ENCODE measurements around the gene AP2A2.
A peak's percentile ranks its signal among the peaks of the same experiment; 100 is the strongest.

The AP2A2 gene

DNA sequence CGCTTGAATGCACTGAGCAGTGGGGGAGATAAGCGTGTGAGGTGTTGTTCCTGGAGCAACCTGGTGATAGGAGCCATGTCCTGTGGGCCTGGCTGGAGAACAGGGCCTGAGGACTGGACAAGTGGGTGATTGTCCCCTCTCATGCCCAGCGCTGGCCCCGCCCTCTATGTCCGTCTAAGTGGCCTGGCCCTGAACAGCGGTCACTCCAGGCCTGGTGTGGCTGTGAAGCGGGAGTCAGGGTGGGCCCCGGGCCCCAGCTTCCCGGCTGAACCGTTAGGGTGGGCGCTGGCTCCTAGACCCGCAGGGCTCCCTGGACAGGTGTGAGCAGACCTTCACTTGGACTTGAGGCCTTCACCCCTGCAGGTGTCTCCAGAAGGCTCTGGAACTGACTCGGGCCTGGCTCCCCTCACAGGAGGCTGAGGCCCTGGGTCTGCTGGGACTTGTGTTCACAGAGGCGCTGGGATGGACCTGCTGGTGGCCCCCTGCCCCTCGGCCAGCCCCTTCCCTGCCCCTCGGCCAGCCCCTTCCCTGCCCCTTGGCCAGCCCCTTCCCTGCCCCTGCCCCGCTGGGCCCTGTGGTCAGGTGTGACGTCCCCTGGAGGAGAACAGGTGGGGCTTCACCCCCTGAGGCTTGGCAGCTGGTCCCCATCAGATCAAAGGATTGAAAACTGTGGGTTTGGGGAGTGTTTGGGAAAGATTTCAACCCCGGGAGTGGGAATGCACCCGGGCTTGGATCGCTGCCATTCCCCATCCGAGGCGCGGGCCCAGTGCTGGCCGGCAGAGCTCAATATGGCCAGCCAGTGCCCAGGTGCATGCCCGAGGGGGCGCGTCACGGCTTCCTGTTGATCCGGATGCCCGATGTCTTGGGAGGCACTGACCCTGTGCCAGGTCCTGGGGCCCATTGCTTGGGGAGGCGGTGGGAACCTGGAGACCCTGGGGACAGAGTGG, 114.1 kb downstream of the AP2A2 start:
- no peak for DNase-seq (ENCODE audit: low read depth in 2 of 2, low spot score in 1 of 2)

DNA sequence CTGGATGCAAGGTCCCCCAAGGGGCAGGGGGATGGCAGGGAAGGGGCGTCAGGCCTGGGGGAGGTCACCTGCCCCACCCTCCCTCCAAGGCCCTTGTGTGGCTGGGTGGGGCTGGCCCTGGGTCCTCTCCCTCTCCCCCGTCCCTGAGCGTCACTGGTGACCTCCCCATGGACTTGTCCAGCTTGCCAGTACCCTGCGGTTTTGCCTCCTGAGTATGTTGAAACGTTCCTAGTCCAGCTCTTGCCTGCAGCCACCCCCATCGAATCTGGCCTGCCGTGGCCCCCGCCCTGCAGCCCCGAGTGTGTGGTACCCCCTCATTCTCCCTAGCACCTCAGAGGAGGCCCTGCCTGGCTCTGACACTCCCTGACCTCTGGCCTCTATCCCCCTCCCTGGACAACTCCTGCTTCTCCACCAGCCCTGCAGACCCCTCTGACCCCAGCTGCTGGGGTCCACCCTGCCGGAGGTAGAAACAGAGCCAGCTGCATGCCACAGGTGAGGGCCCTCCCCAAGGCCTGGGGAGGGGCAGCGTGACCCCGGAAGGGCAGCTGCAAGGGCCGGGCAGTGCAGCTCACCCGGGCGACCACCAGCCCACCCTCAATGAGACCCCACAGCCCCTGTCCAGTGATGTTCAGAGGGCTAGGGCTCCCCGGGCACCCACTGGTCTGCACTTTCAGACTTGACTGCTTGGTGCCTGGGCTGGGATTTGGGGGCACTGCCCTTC, 114.9 kb downstream of the AP2A2 start:
- DNase-seq (ENCODE audit: low read depth in 2 of 2, low spot score in 1 of 2), result no peak

- DNase-seq (ENCODE audit: low read depth in 2 of 2, low spot score in 1 of 2), result no peak
Measured at GRCh38 chr11:1041149-1041467, 115.4 kb downstream of the AP2A2 start.

GRCh38 chr11:1041471-1041870, 115.8 kb downstream of the AP2A2 start:
- no peak for DNase-seq (ENCODE audit: low read depth in 2 of 2, low spot score in 1 of 2)

DNA sequence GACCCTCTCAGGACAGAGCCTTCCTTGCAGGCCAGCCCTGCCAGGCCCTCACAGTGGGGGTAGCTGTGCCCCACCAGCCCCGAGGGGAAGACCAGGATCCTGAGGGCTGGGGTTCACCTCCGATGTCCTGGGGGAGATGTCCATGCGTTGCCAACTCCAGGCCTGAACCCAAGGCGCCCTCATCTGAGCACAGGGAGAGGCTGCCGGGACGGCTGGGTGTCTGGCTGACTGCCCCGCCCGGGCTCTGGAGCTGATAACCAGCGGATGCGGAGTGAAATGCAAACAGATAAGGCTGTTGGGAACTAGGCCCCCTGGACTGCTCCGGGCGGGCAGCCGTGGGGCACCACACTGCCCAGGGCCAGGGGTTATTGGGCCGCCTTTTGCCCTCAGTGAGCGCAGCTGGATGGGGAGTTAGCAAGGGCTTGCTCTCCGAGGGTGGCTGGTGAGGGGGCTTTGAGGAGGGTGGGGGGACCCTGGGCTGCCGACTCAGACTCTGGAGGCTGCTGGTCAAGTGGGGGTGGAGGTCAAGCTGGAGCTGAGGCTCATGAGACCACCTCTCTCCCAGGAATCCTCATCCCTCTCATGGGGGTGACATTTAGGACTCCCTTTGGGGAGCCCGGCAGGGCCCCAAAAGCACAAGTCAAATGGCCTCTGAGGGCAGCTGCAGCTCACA, 116.4 kb downstream of the AP2A2 start:
- DNase-seq (ENCODE audit: low read depth in 2 of 2, low spot score in 1 of 2), result no peak

GRCh38 chr11:1042626-1043562, 117.2 kb downstream of the AP2A2 start:
- DNase-seq (ENCODE audit: low read depth in 2 of 2, low spot score in 1 of 2), result no peak

DNA sequence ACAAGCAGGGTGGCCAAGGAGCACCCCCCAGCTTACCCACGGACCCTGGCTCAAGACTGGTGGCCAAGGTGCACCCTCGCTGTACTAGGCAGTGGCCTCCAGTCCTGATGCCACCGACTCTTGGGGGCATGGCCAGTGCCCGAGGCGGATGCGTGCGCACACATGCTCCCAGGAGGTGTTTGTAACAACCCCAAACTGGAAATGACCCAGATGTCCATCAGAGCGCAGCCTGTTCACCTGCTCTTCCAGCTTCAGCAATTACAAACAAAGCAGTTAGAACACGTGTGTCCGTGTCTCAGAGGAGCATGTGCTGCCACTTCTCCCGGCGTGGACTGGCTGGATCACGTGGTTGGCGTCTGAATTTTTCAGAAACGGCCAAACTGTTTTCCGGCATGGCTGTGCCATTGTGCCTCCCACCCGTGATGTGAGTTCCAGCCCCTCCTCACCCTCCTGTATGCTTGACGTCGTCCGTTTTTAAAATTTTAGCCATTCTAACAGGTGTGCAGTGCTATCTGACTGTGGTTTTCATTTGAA, 118.0 kb downstream of the AP2A2 start:
- DNase-seq (ENCODE audit: low read depth in 2 of 2, low spot score in 1 of 2), result no peak

- DNase-seq (ENCODE audit: low read depth in 2 of 2, low spot score in 1 of 2), result no peak
Measured at GRCh38 chr11:1044160-1044559, 118.5 kb downstream of the AP2A2 start.

DNA sequence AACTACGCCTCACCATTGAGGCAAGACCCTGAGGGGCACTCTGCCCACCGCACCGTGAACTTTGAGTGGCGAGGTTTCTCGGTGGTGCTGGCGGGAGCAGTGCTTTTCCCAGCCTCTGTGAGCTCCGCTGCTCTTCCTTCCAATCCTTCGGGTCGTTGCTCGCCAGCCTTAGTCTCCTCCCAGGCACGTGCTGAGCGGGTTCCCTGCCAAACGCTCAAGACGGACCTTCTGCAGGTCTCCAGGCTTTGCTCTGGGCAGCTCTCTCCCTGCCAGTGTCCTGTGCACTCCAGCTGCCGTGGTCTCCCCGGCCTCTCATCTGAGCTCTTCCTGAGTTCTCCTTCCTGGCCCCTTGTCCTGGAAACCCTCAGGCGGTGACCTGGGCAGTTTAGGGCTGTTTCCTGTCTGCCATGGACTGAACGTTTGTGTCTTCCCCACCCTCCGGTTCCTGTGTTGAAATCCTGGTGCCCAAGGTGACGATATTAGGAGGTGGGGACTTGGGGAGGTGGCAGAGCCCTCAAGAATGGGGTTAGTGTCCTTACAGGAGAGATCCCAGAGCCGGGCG, 122.0 kb downstream of the AP2A2 start:
- no peak for DNase-seq (ENCODE audit: low read depth in 2 of 2, low spot score in 1 of 2)

- no peak for DNase-seq (ENCODE audit: low read depth in 2 of 2, low spot score in 1 of 2)
Measured at GRCh38 chr11:1048375-1049070, 122.9 kb downstream of the AP2A2 start.

DNA sequence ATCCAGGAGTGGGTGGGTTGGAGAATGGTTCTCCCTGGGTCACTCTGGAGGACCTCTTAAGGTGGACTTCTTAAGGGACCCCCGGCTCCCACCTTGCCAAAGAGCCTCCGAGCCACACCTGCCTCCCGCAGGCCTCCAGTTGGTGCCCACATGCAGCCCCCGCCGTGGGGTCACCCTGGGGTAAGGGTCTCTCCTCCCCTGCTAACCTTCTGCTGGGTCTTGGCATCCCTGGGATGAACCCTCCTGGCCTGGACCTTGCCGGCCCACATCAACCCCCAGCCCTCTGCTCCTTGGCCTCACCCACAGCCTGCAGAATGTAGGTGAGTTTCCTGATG, 123.4 kb downstream of the AP2A2 start:
- no peak for DNase-seq (ENCODE audit: low read depth in 2 of 2, low spot score in 1 of 2)

DNA sequence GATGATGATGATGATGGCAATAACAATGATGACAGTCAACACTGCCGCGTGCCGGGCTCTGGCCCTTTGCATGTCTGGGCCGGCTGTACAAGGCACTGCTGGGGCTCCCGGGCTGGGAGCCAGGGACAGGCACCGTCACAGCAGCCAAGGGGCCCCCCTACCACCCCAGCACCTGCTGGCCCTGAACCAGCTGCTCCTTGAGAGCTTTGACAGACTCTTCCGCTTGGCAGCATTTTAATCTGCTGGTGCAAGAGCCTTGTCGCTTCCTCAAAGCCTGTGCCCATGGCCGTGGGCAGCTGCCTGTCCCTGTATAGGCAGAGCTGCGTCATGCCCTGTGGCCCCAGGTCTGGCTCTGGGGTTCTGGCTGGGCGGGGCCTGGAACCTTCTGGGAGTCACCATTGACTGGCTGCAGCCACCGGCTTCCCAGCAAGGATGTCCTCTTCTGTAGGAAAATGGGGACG, 123.8 kb downstream of the AP2A2 start:
- DNase-seq (ENCODE audit: low read depth in 2 of 2, low spot score in 1 of 2), result no peak

DNA sequence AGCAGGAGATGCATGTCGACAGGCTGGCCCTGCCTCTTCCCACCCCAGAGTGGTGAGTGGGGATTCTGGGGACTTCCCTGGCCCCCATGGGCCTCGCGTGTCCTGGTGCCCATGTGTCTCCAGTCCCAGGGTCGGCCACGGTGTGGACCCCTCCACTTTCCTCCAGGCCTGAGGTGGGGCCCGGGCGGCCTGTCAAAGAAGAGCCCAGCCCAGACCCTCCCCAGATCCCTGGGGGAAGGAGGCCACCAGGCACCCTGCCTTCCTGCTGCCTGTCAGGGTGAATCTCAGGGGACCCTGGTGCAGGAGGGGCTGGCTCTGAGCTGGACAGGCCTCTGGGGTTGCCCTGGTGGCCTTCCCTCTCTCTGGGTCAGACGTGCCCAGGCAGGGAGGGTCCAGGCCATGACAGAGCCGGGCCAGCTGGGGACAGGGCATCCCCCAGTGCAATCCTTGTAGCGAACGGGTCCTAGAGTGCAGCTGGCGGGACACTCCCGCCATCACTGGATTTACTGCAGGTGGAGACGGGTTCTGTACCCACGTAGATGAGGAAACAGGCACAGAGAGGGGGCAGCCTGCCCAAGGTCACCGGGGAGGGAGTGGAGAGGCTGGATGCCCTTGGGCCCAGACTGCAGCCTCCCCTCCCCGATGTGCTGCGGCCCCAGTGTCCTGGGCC, 124.4 kb downstream of the AP2A2 start:
- DNase-seq (ENCODE audit: low read depth in 2 of 2, low spot score in 1 of 2), result no peak

GRCh38 chr11:1050581-1051355, 125.1 kb downstream of the AP2A2 start:
- DNase-seq (ENCODE audit: low read depth in 2 of 2, low spot score in 1 of 2), result peak; percentile 28 to 46

GRCh38 chr11:1051356-1052132, 125.9 kb downstream of the AP2A2 start:
- no peak for DNase-seq (ENCODE audit: low read depth in 2 of 2, low spot score in 1 of 2)

DNA sequence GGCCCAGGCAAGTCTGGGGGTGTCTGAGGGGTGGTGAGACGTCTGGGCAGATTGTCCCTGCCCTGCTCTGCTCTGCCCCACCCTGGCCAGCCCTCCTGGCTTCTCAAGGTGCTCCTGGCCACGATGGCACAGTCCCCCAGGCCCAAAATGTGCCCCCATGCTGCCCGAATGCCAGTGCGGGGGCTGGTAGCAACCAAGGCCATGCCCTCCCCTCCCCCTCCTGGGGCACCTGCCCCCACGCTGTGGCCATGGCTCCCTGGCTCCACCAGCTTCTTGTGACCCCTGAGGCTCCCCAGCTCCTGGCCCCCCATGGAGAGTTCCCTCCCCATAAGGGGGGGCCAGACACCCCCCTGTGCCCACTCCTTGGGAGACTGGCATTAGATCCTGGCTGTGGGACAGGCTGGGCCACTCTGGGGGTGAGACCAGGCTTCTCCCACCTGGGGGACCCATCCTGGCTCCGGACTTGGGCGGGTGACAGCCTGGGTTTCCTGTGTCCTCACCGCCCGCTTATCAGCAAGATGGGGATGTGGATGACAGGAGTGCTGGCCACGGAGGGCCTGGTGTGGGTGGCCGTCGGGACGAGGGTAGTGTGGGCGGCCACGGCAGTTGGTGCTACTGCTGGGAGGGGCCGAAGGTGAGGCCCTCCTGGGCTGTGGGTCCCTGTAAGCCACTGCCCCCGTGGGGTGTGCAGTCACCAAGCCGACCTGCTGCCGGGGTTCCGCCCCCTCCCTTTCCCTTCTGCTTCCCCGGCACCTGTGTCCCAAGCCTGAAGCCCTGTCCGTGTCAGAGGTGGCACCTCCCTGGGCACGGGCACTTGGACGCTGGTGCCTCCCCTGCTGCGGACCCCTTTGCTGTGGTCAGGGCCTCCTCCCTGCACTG, 126.7 kb downstream of the AP2A2 start:
- DNase-seq (ENCODE audit: low read depth in 2 of 2, low spot score in 1 of 2), result no peak

Data from stimulated activated CD8-positive, alpha-beta memory T cell treated with anti-CD3 and anti-CD28 coated beads, Interleukin-4, amount 100 ng/mL, for 1 hour (primary cell).